Naive thymus-derived CD8-positive, alpha-beta T cell (primary cell): ENCODE data around the gene TRIM68. TPM values are rescaled to one million over a fixed set of nuclear protein-coding genes. Genes with fewer than 3 reads are reported as not detected.

Experiments
- ATAC-seq, 2 donors: fragments of 150-1000 bp; cut with Tn5 transposase in 1 of 2; sonication (Bioruptor Pico), chemical (Tn5 transposase) in 1 of 2; 1 replicate in 1 of 2; 2 replicates in 1 of 2; pipeline ENCODE4 v1.10.0; 2021; ENCODE audit warnings: mild to moderate bottlenecking in 2 of 2, moderate library complexity in 2 of 2
- POLR2A ChIA-PET: fragments of 350-600 bp; sonication (Branson Sonifier 250); formaldehyde crosslinking; loops from one replicate; lab custom pipeline; 2021; ENCODE audit warnings: antibody characterized with exemption; lab: Charles Lee
- DNase-seq, 10 donors: peaks; one replicate each; pipeline versions ENCODE4 v3.0.0 to v3.0.0-alpha.2; 2020 to 2022
- H3K27ac Mint-ChIP-seq, 10 donors: one replicate each; pipeline ENCODE4 v1.8.0; 2020 to 2022; ENCODE audit warnings: mild to moderate bottlenecking in 10 of 10, mixed read lengths in 10 of 10, moderate library complexity in 4 of 10, inconsistent platforms in 1 of 10
- H3K27me3 Mint-ChIP-seq, 5 donors: one replicate each; pipeline ENCODE4 v1.8.0; 2021 to 2022; ENCODE audit warnings: mixed read lengths in 5 of 5
- H3K36me3 Mint-ChIP-seq, 3 donors: one replicate each; pipeline ENCODE4 v1.8.0; 2020 to 2022; ENCODE audit warnings: mixed read lengths in 3 of 3, mild to moderate bottlenecking in 2 of 3, inconsistent platforms in 1 of 3
- H3K4me1 Mint-ChIP-seq, 4 donors: one replicate each; pipeline ENCODE4 v1.8.0; 2021 to 2022; ENCODE audit warnings: mixed read lengths in 4 of 4
- H3K4me3 Mint-ChIP-seq, 10 donors: one replicate each; pipeline ENCODE4 v1.8.0; 2020 to 2022; ENCODE audit warnings: mild to moderate bottlenecking in 10 of 10, mixed read lengths in 10 of 10, moderate library complexity in 6 of 10, inconsistent platforms in 1 of 10
- H3K9me3 Mint-ChIP-seq, 9 donors: one replicate each; pipeline ENCODE4 v1.8.0; 2020 to 2022; ENCODE audit warnings: mixed read lengths in 9 of 9, mild to moderate bottlenecking in 3 of 9, inconsistent platforms in 1 of 9, moderate library complexity in 1 of 9
- polyA plus RNA-seq, 3 donors: library from polyadenylated mRNA; unstranded; fragments of 300-500 nt; fragmentation: Illumina TruSeq; gene quantifications; one replicate each; pipeline ENCODE4 v1.2.3, GENCODE V29; 2021
- total RNA-seq, 8 experiments: library from RNA in 2 of 8; stranded (reverse) in 2 of 8; gene quantifications; one replicate each; pipeline ENCODE4 v1.2.3 and lab custom pipeline; 2021 to 2026

TRIM68 gene, protein sequence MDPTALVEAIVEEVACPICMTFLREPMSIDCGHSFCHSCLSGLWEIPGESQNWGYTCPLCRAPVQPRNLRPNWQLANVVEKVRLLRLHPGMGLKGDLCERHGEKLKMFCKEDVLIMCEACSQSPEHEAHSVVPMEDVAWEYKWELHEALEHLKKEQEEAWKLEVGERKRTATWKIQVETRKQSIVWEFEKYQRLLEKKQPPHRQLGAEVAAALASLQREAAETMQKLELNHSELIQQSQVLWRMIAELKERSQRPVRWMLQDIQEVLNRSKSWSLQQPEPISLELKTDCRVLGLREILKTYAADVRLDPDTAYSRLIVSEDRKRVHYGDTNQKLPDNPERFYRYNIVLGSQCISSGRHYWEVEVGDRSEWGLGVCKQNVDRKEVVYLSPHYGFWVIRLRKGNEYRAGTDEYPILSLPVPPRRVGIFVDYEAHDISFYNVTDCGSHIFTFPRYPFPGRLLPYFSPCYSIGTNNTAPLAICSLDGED
- total RNA-seq (10 to 100 TPM; 22.2 to 24.2 TPM), polyA plus RNA-seq (10 to 100 TPM; 11.1 to 16.1 (median 12.1) TPM), total RNA-seq (lab: John Stamatoyannopoulos, UW) (3.4 to 32.3 (median 16.1) reads per million in 6 experiments)

- H3K9me3 Mint-ChIP-seq, result peaks cover 0 to 3% (median 0%) of the 10 kb centered on the region in 9 donors
- peak; percentile 90 to 96 (median 94) for DNase-seq
- peaks cover 25 to 64% (median 51%) of the 10 kb centered on the region in 4 donors for H3K4me1 Mint-ChIP-seq
- peak within 1 kb of the TSS; percentile 89 to 98 (median 96) for H3K4me3 Mint-ChIP-seq
- peak within 1 kb of the TSS; percentile 93 to 98 (median 96) for H3K27ac Mint-ChIP-seq
- peak; percentile 99 to 100 for ATAC-seq
- peaks cover 0 to 21% (median 2%) of the 10 kb centered on the region in 3 donors for H3K36me3 Mint-ChIP-seq
- POLR2A ChIA-PET, result no interaction called here
- no peaks in the 10 kb centered on the region for H3K27me3 Mint-ChIP-seq
These were observed at the start of gene TRIM68 for GRCh38 chr11:4607781-4608666. Gene TRIM68, minus strand, starts transcription at chr11:4608231. Its CDS starts 2,727 bp downstream, at chr11:4605504.

GRCh38 chr11:4654635-4655369 is 46.8 kb upstream of the TRIM68 start:
- POLR2A ChIA-PET, result no interaction called here
- no peak overlapping the region for H3K4me3 Mint-ChIP-seq
- H3K36me3 Mint-ChIP-seq, result no peaks in the 10 kb centered on the region
- peaks cover 0 to 8% (median 0%) of the 10 kb centered on the region in 9 donors for H3K9me3 Mint-ChIP-seq
- DNase-seq (no peak), ATAC-seq (no peak)
- no peaks in the 10 kb centered on the region for H3K4me1 Mint-ChIP-seq
- no peak overlapping the region for H3K27ac Mint-ChIP-seq
- H3K27me3 Mint-ChIP-seq, result peaks cover 2 to 25% (median 11%) of the 10 kb centered on the region in 5 donors

GRCh38 chr11:4647766-4648165 is 39.7 kb upstream of the TRIM68 start:
- POLR2A ChIA-PET, result no interaction called here
- Mint-ChIP-seq H3K36me3 (no peaks in the 10 kb centered on the region), H3K27ac (no peak overlapping the region), H3K4me3 (no peak overlapping the region), H3K9me3 (peaks cover 0 to 2% (median 0%) of the 10 kb centered on the region in 9 donors), H3K4me1 (no peaks in the 10 kb centered on the region), H3K27me3 (peaks cover 4 to 18% (median 12%) of the 10 kb centered on the region in 5 donors)
- ATAC-seq, result no peak
- no peak for DNase-seq

DNA sequence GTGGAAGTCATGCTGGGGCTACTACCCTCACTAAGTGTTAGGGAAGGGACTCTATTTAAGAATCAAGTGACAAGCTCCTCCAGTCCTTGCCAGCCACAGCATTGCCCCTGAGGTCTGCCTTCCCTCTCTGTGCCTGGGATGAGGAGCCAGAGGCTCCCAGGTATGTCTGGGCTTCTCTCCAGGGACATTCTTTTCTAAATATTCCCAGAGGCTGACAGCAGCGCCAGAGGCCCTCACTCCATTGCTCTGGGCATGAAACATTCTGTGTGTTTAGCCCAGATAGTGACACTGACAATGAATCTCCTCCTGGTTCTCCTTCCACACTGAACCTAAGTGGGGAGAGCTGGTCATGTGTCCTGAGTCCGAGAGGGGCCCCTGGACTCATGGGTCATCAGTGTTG is 37.9 kb upstream of the TRIM68 start:
- ATAC-seq, result no peak
- H3K36me3 Mint-ChIP-seq, result no peaks in the 10 kb centered on the region

GRCh38 chr11:4644233-4644632 is 36.2 kb upstream of the TRIM68 start:
- DNase-seq (no peak), ATAC-seq (peak in 1 of 2 donors; percentile 33)
- POLR2A ChIA-PET, result no interaction called here
- Mint-ChIP-seq H3K27me3 (peaks cover 5 to 41% (median 15%) of the 10 kb centered on the region in 5 donors), H3K36me3 (no peaks in the 10 kb centered on the region), H3K27ac (no peak overlapping the region), H3K4me1 (no peaks in the 10 kb centered on the region), H3K4me3 (no peak overlapping the region), H3K9me3 (no peaks in the 10 kb centered on the region)

More for the DNA sequence above, 37.9 kb upstream of the TRIM68 start:
- no peak overlapping the region for H3K4me3 Mint-ChIP-seq
- H3K27ac Mint-ChIP-seq, result no peak overlapping the region
- no peaks in the 10 kb centered on the region for H3K4me1 Mint-ChIP-seq
- POLR2A ChIA-PET, result no interaction called here
- peaks cover 7 to 29% (median 16%) of the 10 kb centered on the region in 5 donors for H3K27me3 Mint-ChIP-seq
- H3K9me3 Mint-ChIP-seq, result no peaks in the 10 kb centered on the region
- DNase-seq, result no peak

- Mint-ChIP-seq H3K27ac (no peak within 1 kb of the TSS), H3K4me3 (no peak within 1 kb of the TSS), H3K9me3 (no peaks in the 10 kb centered on the region), H3K4me1 (no peaks in the 10 kb centered on the region), H3K27me3 (peaks cover 5 to 41% (median 14%) of the 10 kb centered on the region in 5 donors), H3K36me3 (no peaks in the 10 kb centered on the region)
- POLR2A ChIA-PET, result no interaction called here
- no peak for DNase-seq
- no peak for ATAC-seq
These were observed 35.7 kb upstream of the TRIM68 start, which contains the start of gene OR51E1 for GRCh38 chr11:4643682-4644081. Gene OR51E1, plus strand, starts transcription at chr11:4643982. Its CDS starts 8,545 bp downstream, at chr11:4652527.

- Mint-ChIP-seq H3K4me1 (no peaks in the 10 kb centered on the region), H3K27me3 (peaks cover 5 to 41% (median 13%) of the 10 kb centered on the region in 5 donors), H3K4me3 (no peak overlapping the region), H3K36me3 (no peaks in the 10 kb centered on the region), H3K9me3 (no peaks in the 10 kb centered on the region), H3K27ac (no peak overlapping the region)
- no peak for ATAC-seq
- POLR2A ChIA-PET, result no interaction called here
- DNase-seq, result no peak
These were observed 35.0 kb upstream of the TRIM68 start for GRCh38 chr11:4643076-4643475.

DNA sequence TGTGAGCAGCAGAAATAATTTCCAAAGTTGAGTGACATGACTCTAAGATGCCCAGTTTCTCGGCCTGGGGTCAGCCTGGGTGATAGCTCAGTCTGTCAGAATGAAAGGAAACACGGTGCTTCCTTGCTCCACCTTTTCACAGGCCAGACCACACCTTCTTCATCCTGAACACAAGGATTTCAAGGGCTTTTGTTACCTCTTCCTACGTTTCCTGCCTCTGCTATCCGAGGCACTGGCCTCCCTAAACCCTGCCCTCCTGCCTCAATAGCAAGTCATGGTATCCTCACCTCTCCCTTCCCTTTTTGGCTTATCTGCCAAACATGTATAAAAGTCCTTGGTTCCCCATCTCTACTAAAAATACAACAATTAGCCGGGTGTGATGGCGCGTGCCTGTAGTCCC is 34.0 kb upstream of the TRIM68 start:
- H3K27me3 Mint-ChIP-seq, result peaks cover 5 to 41% (median 13%) of the 10 kb centered on the region in 5 donors
- H3K9me3 Mint-ChIP-seq, result no peaks in the 10 kb centered on the region
- no peaks in the 10 kb centered on the region for H3K36me3 Mint-ChIP-seq
- ATAC-seq (no peak), DNase-seq (no peak)
- POLR2A ChIA-PET, result no interaction called here
- H3K4me1 Mint-ChIP-seq, result no peaks in the 10 kb centered on the region
- H3K4me3 Mint-ChIP-seq, result no peak overlapping the region
- no peak overlapping the region for H3K27ac Mint-ChIP-seq

- H3K9me3 Mint-ChIP-seq, result no peaks in the 10 kb centered on the region
- no peak overlapping the region for H3K4me3 Mint-ChIP-seq
- no peaks in the 10 kb centered on the region for H3K4me1 Mint-ChIP-seq
- POLR2A ChIA-PET, result no interaction called here
- DNase-seq (no peak), ATAC-seq (no peak)
- no peak overlapping the region for H3K27ac Mint-ChIP-seq
- peaks cover 5 to 41% (median 13%) of the 10 kb centered on the region in 5 donors for H3K27me3 Mint-ChIP-seq
- no peaks in the 10 kb centered on the region for H3K36me3 Mint-ChIP-seq
These were observed 33.5 kb upstream of the TRIM68 start for GRCh38 chr11:4641501-4641900.

GRCh38 chr11:4639931-4640330 is 31.9 kb upstream of the TRIM68 start:
- Mint-ChIP-seq H3K4me3 (no peak overlapping the region), H3K36me3 (no peaks in the 10 kb centered on the region), H3K4me1 (no peaks in the 10 kb centered on the region), H3K27ac (no peak overlapping the region), H3K27me3 (peaks cover 5 to 41% (median 13%) of the 10 kb centered on the region in 5 donors), H3K9me3 (no peaks in the 10 kb centered on the region)
- POLR2A ChIA-PET, result no interaction called here
- no peak for ATAC-seq
- no peak for DNase-seq

- POLR2A ChIA-PET, result no interaction called here
- ATAC-seq, result no peak
- Mint-ChIP-seq H3K27me3 (peaks cover 5 to 28% (median 9%) of the 10 kb centered on the region in 5 donors), H3K4me3 (no peak overlapping the region), H3K4me1 (no peaks in the 10 kb centered on the region), H3K36me3 (no peaks in the 10 kb centered on the region), H3K27ac (no peak overlapping the region), H3K9me3 (no peaks in the 10 kb centered on the region)
- DNase-seq, result no peak
These were observed 29.6 kb upstream of the TRIM68 start for GRCh38 chr11:4637662-4638047.
